HepG2 (cell line): ENCODE results near the gene ISG20L2. TPM values are rescaled to one million over a fixed set of nuclear protein-coding genes. Genes with fewer than 3 reads are reported as not detected.
A peak's percentile ranks its signal among the peaks of the same experiment; 100 is the strongest.

Experiments used
- MTF2 ChIP-seq: sonication (generic); formaldehyde crosslinking; IDR thresholded peaks from 2 replicates; pipeline ENCODE4 v1.5.0; 2020; ENCODE audit warnings: missing genetic modification reagents, borderline replicate concordance
- SALL1 ChIP-seq: sonication (generic); formaldehyde crosslinking; IDR thresholded peaks from 2 replicates; pipeline ENCODE4 v1.8.0; 2022; ENCODE audit warnings: mild to moderate bottlenecking, missing genetic modification reagents
- SRSF4 ChIP-seq: fragments of 200-400 bp; formaldehyde crosslinking; IDR thresholded peaks from one replicate; pipeline ENCODE4 v1.6.1; 2018; ENCODE audit warnings: mild to moderate bottlenecking, low read depth, low read length, moderate library complexity; ENCODE audit not compliant: poor library complexity, severe bottlenecking
- ZNF317 ChIP-seq: sonication (generic); formaldehyde crosslinking; IDR thresholded peaks from 2 replicates; pipeline ENCODE4 v1.5.0; 2020; ENCODE audit warnings: mild to moderate bottlenecking, missing genetic modification reagents
- ZNF687 ChIP-seq: sonication (generic); formaldehyde crosslinking; IDR thresholded peaks from 2 replicates; pipeline ENCODE4 v1.5.1; 2020; ENCODE audit warnings: mild to moderate bottlenecking, missing genetic modification reagents, moderate library complexity
- polyA plus RNA-seq, 8 experiments: library from polyadenylated mRNA; depleted of rRNA in 3 of 8; stranded (reverse) in 7 of 8; unstranded in 1 of 8; fragments of >200 nt; fragmentation: Illumina TruSeq in 4 of 8; extraction: Trizol in 4 of 8; gene quantifications; 2 replicates each; pipeline versions ENCODE4 v1.2.1 to v1.2.3, GENCODE V29; 2011 to 2016; ENCODE audit warnings: low read depth in 4 of 8, missing spikeins in 1 of 8, mixed read lengths in 1 of 8; ENCODE audit not compliant: insufficient read depth in 1 of 8
- total RNA-seq, 5 experiments: library from RNA; depleted of rRNA; stranded (reverse); fragments of >200 nt; fragmentation: Illumina TruSeq; extraction: Trizol; gene quantifications; 2 replicates each; pipeline ENCODE4 v1.2.3, GENCODE V29; 2016; ENCODE audit warnings: low read depth in 1 of 5
- TF ChIP-seq, protein P1 (sequence below): sonication (generic); formaldehyde crosslinking; IDR thresholded peaks from 2 replicates; pipeline ENCODE4 v1.5.0; 2020; ENCODE audit warnings: mild to moderate bottlenecking, missing genetic modification reagents

The ISG20L2 gene
- total and polyA plus RNA-seq, 2 of the 13 experiments (the other 11 are each of a cell fraction or from before 2014, with no cell fraction given): 19.8 to 21.3 TPM

- TF ChIP-seq, protein P1, sequence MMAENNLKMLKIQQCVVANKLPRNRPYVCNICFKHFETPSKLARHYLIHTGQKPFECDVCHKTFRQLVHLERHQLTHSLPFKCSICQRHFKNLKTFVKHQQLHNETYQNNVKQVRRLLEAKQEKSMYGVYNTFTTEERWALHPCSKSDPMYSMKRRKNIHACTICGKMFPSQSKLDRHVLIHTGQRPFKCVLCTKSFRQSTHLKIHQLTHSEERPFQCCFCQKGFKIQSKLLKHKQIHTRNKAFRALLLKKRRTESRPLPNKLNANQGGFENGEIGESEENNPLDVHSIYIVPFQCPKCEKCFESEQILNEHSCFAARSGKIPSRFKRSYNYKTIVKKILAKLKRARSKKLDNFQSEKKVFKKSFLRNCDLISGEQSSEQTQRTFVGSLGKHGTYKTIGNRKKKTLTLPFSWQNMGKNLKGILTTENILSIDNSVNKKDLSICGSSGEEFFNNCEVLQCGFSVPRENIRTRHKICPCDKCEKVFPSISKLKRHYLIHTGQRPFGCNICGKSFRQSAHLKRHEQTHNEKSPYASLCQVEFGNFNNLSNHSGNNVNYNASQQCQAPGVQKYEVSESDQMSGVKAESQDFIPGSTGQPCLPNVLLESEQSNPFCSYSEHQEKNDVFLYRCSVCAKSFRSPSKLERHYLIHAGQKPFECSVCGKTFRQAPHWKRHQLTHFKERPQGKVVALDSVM (CRISPR knock-in tag): peak; percentile 93
- TF ChIP-seq SALL1 (CRISPR knock-in tag): 0 out of 2 replicates have a peak, but pooled peaks have one; percentile 16
- TF ChIP-seq ZNF687 (CRISPR knock-in tag): peak; percentile 52; the same call in 1 of the 2 replicates
- TF ChIP-seq SRSF4: no peak
- TF ChIP-seq MTF2 (CRISPR knock-in tag): 0 out of 2 replicates have a peak, but pooled peaks have one; percentile 11
- TF ChIP-seq ZNF317 (CRISPR knock-in tag): 0 out of 2 replicates have a peak, but pooled peaks have one; percentile 25
Measured at GRCh38 chr1:156704930-156705320, 23.6 kb downstream of the ISG20L2 start (continued).
